H1 (cell line): ENCODE measurements around the gene CLDND1. TPM values are rescaled to one million over a fixed set of nuclear protein-coding genes. Genes with fewer than 3 reads are reported as not detected.

Experiments
- CTCF ChIA-PET: fragments of 300-600 bp; sonication (Branson Sonifier 250); formaldehyde crosslinking; loops from one replicate; lab custom pipeline; 2021; ENCODE audit not compliant: partially characterized antibody; lab: Charles Lee
- POLR2A ChIA-PET: fragments of 300-600 bp; sonication (Branson Sonifier 250); formaldehyde crosslinking; loops from one replicate; lab custom pipeline; 2021; ENCODE audit warnings: inconsistent platforms; ENCODE audit not compliant: partially characterized antibody; lab: Charles Lee
- DNase-seq, 2 experiments: peaks; one replicate each; pipeline versions ENCODE4 v3.0.0 to v3.0.0-alpha.2; 2010 to 2022; ENCODE audit warnings: low spot score in 2 of 2, low read depth in 1 of 2, mixed read lengths in 1 of 2
- FAIRE-seq: peaks from 2 replicates; lab custom pipeline; 2011; peaks lifted over from hg19 to GRCh38; lab: Jason Lieb, UNC
- H2AFZ ChIP-seq: 2 replicates; pipeline ENCODE4 v1.8.1; 2012; ENCODE audit warnings: low read length, inconsistent platforms
- H2AK5ac ChIP-seq: 2 replicates; pipeline ENCODE4 v1.6.1; 2013; ENCODE audit warnings: low read depth, low read length
- H2BK120ac ChIP-seq: replicated peaks from 2 replicates; pipeline ENCODE3; 2013; ENCODE audit warnings: low read depth, low read length, inconsistent platforms
- H2BK12ac ChIP-seq: 2 replicates; pipeline ENCODE4 v1.6.1; 2013; ENCODE audit warnings: low read depth, low read length
- H2BK15ac ChIP-seq: 2 replicates; pipeline ENCODE4 v1.6.1; 2013; ENCODE audit warnings: low read length
- H2BK20ac ChIP-seq: 2 replicates; pipeline ENCODE4 v1.6.1; 2013; ENCODE audit warnings: low read length
- H2BK5ac ChIP-seq: 2 replicates; pipeline ENCODE4 v1.6.1; 2013; ENCODE audit warnings: low read depth, low read length
- H3K14ac ChIP-seq: 2 replicates; pipeline ENCODE4 v1.6.1; 2013; ENCODE audit warnings: inconsistent platforms; ENCODE audit not compliant: insufficient read length
- H3K18ac ChIP-seq: 2 replicates; pipeline ENCODE4 v1.6.1; 2013; ENCODE audit warnings: low read length; ENCODE audit errors: extremely low read depth
- H3K23ac ChIP-seq: 2 replicates; pipeline ENCODE4 v1.6.1; 2013; ENCODE audit warnings: inconsistent platforms; ENCODE audit not compliant: insufficient read length
- H3K23me2 ChIP-seq: 2 replicates; pipeline ENCODE4 v1.6.1; 2013; ENCODE audit warnings: low read depth, low read length
- H3K27ac ChIP-seq: 2 replicates; pipeline ENCODE4 v1.6.1; 2011; ENCODE audit warnings: low read depth, low read length, inconsistent platforms
- H3K27me3 ChIP-seq, 4 experiments: replicated peaks in 1 of 4; 1 replicate in 1 of 4; 2 replicates in 3 of 4; pipeline versions ENCODE4 v1.6.1 to v1.8.1; 2011 to 2013; ENCODE audit warnings: low read length in 3 of 4, mild to moderate bottlenecking in 3 of 4, inconsistent platforms in 2 of 4, mixed read lengths in 2 of 4, moderate library complexity in 1 of 4; ENCODE audit not compliant: control insufficient read depth in 3 of 4, insufficient read depth in 3 of 4; ENCODE audit errors: extremely low read depth in 1 of 4
- H3K36me3 ChIP-seq, 4 experiments: 2 replicates each; pipeline versions ENCODE4 v1.6.1 to v1.8.1; 2011 to 2013; ENCODE audit warnings: mild to moderate bottlenecking in 4 of 4, low read length in 3 of 4, moderate library complexity in 2 of 4, control low read depth in 1 of 4, inconsistent platforms in 1 of 4; ENCODE audit not compliant: insufficient read depth in 4 of 4, control insufficient read depth in 2 of 4
- H3K4ac ChIP-seq: replicated peaks from 2 replicates; pipeline ENCODE3; 2013; ENCODE audit warnings: low read length, low read depth, mixed read lengths, inconsistent platforms; ENCODE audit not compliant: insufficient read length
- H3K4me1 ChIP-seq, 4 experiments: replicated peaks in 1 of 4; 1 replicate in 1 of 4; 2 replicates in 3 of 4; pipeline versions ENCODE4 v1.6.1 to v1.8.1; 2011 to 2013; ENCODE audit warnings: low read length in 3 of 4, inconsistent platforms in 2 of 4, mixed read lengths in 1 of 4; ENCODE audit not compliant: insufficient read depth in 4 of 4, control insufficient read depth in 3 of 4
- H3K4me2 ChIP-seq, 2 experiments: 2 replicates each; pipeline versions ENCODE4 v1.6.1 to v1.8.1; 2011 to 2013; ENCODE audit warnings: low read depth in 2 of 2, low read length in 2 of 2, control low read depth in 1 of 2, inconsistent platforms in 1 of 2, mild to moderate bottlenecking in 1 of 2; ENCODE audit not compliant: insufficient read depth in 1 of 2
- H3K4me3 ChIP-seq, 4 experiments: fragments of 200-600, 300-600 bp in 1 of 4; sonication (generic), shearing (Covaris generic), sonication (Bioruptor Twin) in 1 of 4; 2 replicates each; pipeline versions ENCODE4 v1.5.1 to v1.8.1; 2011 to 2016; ENCODE audit warnings: low read length in 4 of 4, low read depth in 3 of 4, control low read depth in 2 of 4, inconsistent platforms in 2 of 4, mild to moderate bottlenecking in 2 of 4, mixed read lengths in 1 of 4, moderate library complexity in 1 of 4; ENCODE audit not compliant: insufficient read depth in 2 of 4; ENCODE audit errors: extremely low read depth in 1 of 4
- H3K56ac ChIP-seq: replicated peaks from 2 replicates; pipeline ENCODE3; 2013; ENCODE audit warnings: low read depth, mild to moderate bottlenecking, mixed read lengths, low read length, inconsistent platforms; ENCODE audit not compliant: insufficient read length
- H3K79me1 ChIP-seq: 2 replicates; pipeline ENCODE4 v1.6.1; 2013; ENCODE audit warnings: low read depth, low read length, control low read depth
- H3K79me2 ChIP-seq, 2 experiments: 2 replicates each; pipeline versions ENCODE4 v1.6.1 to v1.8.1; 2012 to 2013; ENCODE audit warnings: low read length in 2 of 2, mild to moderate bottlenecking in 2 of 2, inconsistent platforms in 1 of 2; ENCODE audit not compliant: insufficient read depth in 2 of 2, control insufficient read depth in 1 of 2
- H3K9ac ChIP-seq, 4 experiments: replicated peaks in 1 of 4; 1 replicate in 1 of 4; 2 replicates in 3 of 4; pipeline versions ENCODE4 v1.6.1 to v1.8.1; 2011 to 2013; ENCODE audit warnings: low read depth in 3 of 4, low read length in 3 of 4, control low read depth in 2 of 4, mild to moderate bottlenecking in 2 of 4, moderate library complexity in 2 of 4, inconsistent platforms in 1 of 4; ENCODE audit errors: extremely low read depth in 1 of 4
- H3K9me3 ChIP-seq, 2 experiments: 2 replicates each; pipeline versions ENCODE4 v1.6.1 to v1.8.1; 2012 to 2013; ENCODE audit warnings: mild to moderate bottlenecking in 2 of 2, moderate library complexity in 2 of 2, control low read depth in 1 of 2, inconsistent platforms in 1 of 2, low read depth in 1 of 2, low read length in 1 of 2, mixed read lengths in 1 of 2; ENCODE audit not compliant: insufficient read depth in 2 of 2
- H4K20me1 ChIP-seq, 2 experiments: replicated peaks in 1 of 2; 2 replicates each; pipeline versions ENCODE3 to v1.8.1; 2011 to 2013; ENCODE audit warnings: inconsistent platforms in 2 of 2, low read length in 2 of 2, mild to moderate bottlenecking in 1 of 2; ENCODE audit not compliant: insufficient read depth in 2 of 2, control insufficient read depth in 1 of 2
- H4K5ac ChIP-seq: 2 replicates; pipeline ENCODE4 v1.6.1; 2013; ENCODE audit warnings: low read length, low read depth, mixed read lengths, inconsistent platforms; ENCODE audit not compliant: insufficient read length
- H4K8ac ChIP-seq: 2 replicates; pipeline ENCODE4 v1.8.0; 2013; ENCODE audit warnings: mild to moderate bottlenecking, moderate library complexity, low read length, inconsistent platforms; ENCODE audit not compliant: insufficient read depth; ENCODE audit errors: extremely low read depth
- H4K91ac ChIP-seq: replicated peaks from 2 replicates; pipeline ENCODE3; 2013; ENCODE audit warnings: low read length, mixed read lengths, inconsistent platforms; ENCODE audit not compliant: insufficient read length
- SRF ChIP-seq: IDR thresholded peaks from 2 replicates; pipeline ENCODE4 v1.6.1; 2011; ENCODE audit warnings: mild to moderate bottlenecking, low read depth, low read length, moderate library complexity
- YY1 ChIP-seq: IDR thresholded peaks from 2 replicates; pipeline ENCODE4 v1.6.1; 2011; ENCODE audit warnings: low read depth, mild to moderate bottlenecking, low read length
- WGBS, 2 experiments: shearing (Covaris generic) in 1 of 2; methylation state at CpG; one replicate each; pipeline versions ENCODE4 v1.1.6 to v1.1.7; 2013 to 2015; ENCODE audit warnings: low lambda C conversion rate in 2 of 2, mixed read lengths in 2 of 2, inconsistent platforms in 1 of 2, low coverage in 1 of 2, missing lambda C conversion rate in 1 of 2; ENCODE audit not compliant: insufficient replicate concordance in 2 of 2, insufficient coverage in 1 of 2, insufficient read length in 1 of 2; ENCODE audit errors: extremely low coverage in 1 of 2, missing lambda C conversion rate in 1 of 2; 5-methylcytosine and 5-hydroxymethylcytosine counted together
- polyA plus RNA-seq, 7 experiments: library from polyadenylated mRNA; depleted of rRNA in 3 of 7; stranded (reverse) in 5 of 7; unstranded in 2 of 7; fragments of >200 nt in 5 of 7; fragments of 200-250 nt in 2 of 7; gene quantifications; 1 replicate in 5 of 7; 2 replicates in 1 of 7; 4 replicates in 1 of 7; pipeline versions ENCODE4 v1.2.1 to v1.2.3, GENCODE V29; 2011 to 2013; ENCODE audit warnings: missing spikeins in 2 of 7, mixed read lengths in 2 of 7
- total RNA-seq: library from RNA; stranded (reverse); fragmentation: NEBNext Ultra II Directional; extraction: Animal tissue kit (Norgen Biotek cat#: 25700); gene quantifications from 2 replicates; pipeline ENCODE4 v1.2.1, GENCODE V29; 2021

Gene CLDND1
- total and polyA plus RNA-seq, 2 of the 8 experiments (the other 6 are each of a cell fraction or from before 2014, with no cell fraction given) = 68.2 to 152 TPM

GRCh38 chr3:98513736-98514135 lies 9.0 kb downstream of the CLDND1 start:
- Histone ChIP-seq H2AFZ (no peak overlapping the region), H4K91ac (no peak overlapping the region), H3K9ac (no peak overlapping the region), H4K20me1 (no peaks in the 10 kb centered on the region), H3K79me1 (no peaks in the 10 kb centered on the region), H2AK5ac (no peak overlapping the region), H3K18ac (no peak overlapping the region), H2BK20ac (no peak overlapping the region), H3K4me3 (no peak overlapping the region), H2BK120ac (no peak overlapping the region), H3K23ac (no peak overlapping the region), H4K8ac (no peak overlapping the region), H3K4ac (no peak overlapping the region), H3K27me3 (no peaks in the 10 kb centered on the region), H3K9me3 (no peaks in the 10 kb centered on the region), H2BK15ac (no peak overlapping the region), H3K4me1 (no peaks in the 10 kb centered on the region), H3K23me2 (no peaks in the 10 kb centered on the region), H3K14ac (no peak overlapping the region), H3K56ac (no peak overlapping the region), H3K4me2 (no peak overlapping the region), H3K36me3 (peaks cover 0 to 22% (median 8%) of the 10 kb centered on the region in 4 experiments; a peak in 5 of 8 replicates), H3K79me2 (peaks cover 0 to 5% of the 10 kb centered on the region in 2 experiments; a peak in 1 of 4 replicates), H4K5ac (no peak overlapping the region), H2BK12ac (no peak overlapping the region), H2BK5ac (no peak overlapping the region), H3K27ac (no peak overlapping the region)
- DNase-seq = no peak
- ChIA-PET CTCF (no interaction called here), POLR2A (interaction anchor here (0.8 to 1.1 kb wide), 2 partner anchors 10 to 188 kb away, joined by 3 to 4 read pairs; no protein-coding TSS in a partner anchor)
- FAIRE-seq = no peak
- 96% methylated on average over 3 of the region's 3 CpGs; no CpG with 5 or more reads in 1 of the 2 experiments for WGBS, 2 experiments
- TF ChIP-seq YY1 = no peak
- TF ChIP-seq SRF = no peak
